Measurements from ENCODE around the gene DRGX. TPM values are rescaled to one million over a fixed set of nuclear protein-coding genes. Genes with fewer than 3 reads are reported as not detected.

Gene DRGX
- polyA plus RNA-seq, 1 donor from 2014 or later: not detected

GRCh38 chr10:49415846-49416245 is 20.0 kb upstream of the DRGX start:
- Histone ChIP-seq H3F3A (ENCODE audit: insufficient read depth, low read length, poor library complexity, severe bottlenecking) (no peaks in the 10 kb centered on the region), H3K27me3 (ENCODE audit: insufficient read depth, low read depth, low read length) (no peaks in the 10 kb centered on the region), H3K9me2 (ENCODE audit: insufficient read depth, low read length) (no peaks in the 10 kb centered on the region), H3K4me3 (ENCODE audit: low read length) (no peak overlapping the region), H3K79me2 (replicated peaks; ENCODE audit: insufficient read depth, low read length) (no peaks in the 10 kb centered on the region), H3K9ac (ENCODE audit: low read length) (no peak overlapping the region), H2AFZ (ENCODE audit: low read depth, low read length) (no peak overlapping the region), H3K4me2 (ENCODE audit: low read length) (no peak overlapping the region), H3K27ac (ENCODE audit: low read length) (no peak overlapping the region), H3K9me3 (ENCODE audit: low read length) (no peaks in the 10 kb centered on the region), H4K20me1 (ENCODE audit: insufficient read depth) (no peaks in the 10 kb centered on the region), H3K36me3 (ENCODE audit: insufficient read depth, low read length) (no peaks in the 10 kb centered on the region)
- no peak for TF ChIP-seq EZH2 (IDR thresholded peaks at IDR 0.05; ENCODE audit: borderline replicate concordance, insufficient read depth, low read length, poor library complexity, severe bottlenecking)
- TF ChIP-seq CTCF (IDR thresholded peaks at IDR 0.05; ENCODE audit: poor library complexity, severe bottlenecking): no peak
- no peak for TF ChIP-seq RAD21 (conservative IDR thresholded peaks at IDR 0.05)
- TF ChIP-seq EP300 (conservative IDR thresholded peaks at IDR 0.05; ENCODE audit: poor library complexity, severe bottlenecking): no peak
- no peak for TF ChIP-seq MXI1 (conservative IDR thresholded peaks at IDR 0.05; ENCODE audit: poor library complexity, severe bottlenecking)
- TF ChIP-seq REST (IDR thresholded peaks at IDR 0.05; ENCODE audit: borderline replicate concordance): no peak
- no peak for TF ChIP-seq TAF1 (IDR thresholded peaks at IDR 0.05; ENCODE audit: low read depth)
- no peak for TF ChIP-seq POLR2AphosphoS5 (IDR thresholded peaks at IDR 0.05)
- no peak for TF ChIP-seq SMC3 (conservative IDR thresholded peaks at IDR 0.05; ENCODE audit: poor library complexity)

- Histone ChIP-seq H3K9me3 (ENCODE audit: low read length) (no peaks in the 10 kb centered on the region), H3K9me2 (ENCODE audit: insufficient read depth, low read length) (no peaks in the 10 kb centered on the region), H2AFZ (ENCODE audit: low read depth, low read length) (no peak overlapping the region), H3K79me2 (replicated peaks; ENCODE audit: insufficient read depth, low read length) (no peaks in the 10 kb centered on the region), H3K4me2 (ENCODE audit: low read length) (no peak overlapping the region), H3K36me3 (ENCODE audit: insufficient read depth, low read length) (no peaks in the 10 kb centered on the region), H3K9ac (ENCODE audit: low read length) (no peak overlapping the region), H3F3A (ENCODE audit: insufficient read depth, low read length, poor library complexity, severe bottlenecking) (no peaks in the 10 kb centered on the region), H3K4me3 (ENCODE audit: low read length) (no peak overlapping the region), H3K27me3 (ENCODE audit: insufficient read depth, low read depth, low read length) (no peaks in the 10 kb centered on the region), H4K20me1 (ENCODE audit: insufficient read depth) (no peaks in the 10 kb centered on the region), H3K27ac (ENCODE audit: low read length) (no peak overlapping the region)
- TF ChIP-seq EZH2 (IDR thresholded peaks at IDR 0.05; ENCODE audit: borderline replicate concordance, insufficient read depth, low read length, poor library complexity, severe bottlenecking): no peak
- no peak for TF ChIP-seq POLR2AphosphoS5 (IDR thresholded peaks at IDR 0.05)
- no peak for TF ChIP-seq REST (IDR thresholded peaks at IDR 0.05; ENCODE audit: borderline replicate concordance)
- TF ChIP-seq SMC3 (conservative IDR thresholded peaks at IDR 0.05; ENCODE audit: poor library complexity): no peak
- TF ChIP-seq RAD21 (conservative IDR thresholded peaks at IDR 0.05): no peak
- TF ChIP-seq EP300 (conservative IDR thresholded peaks at IDR 0.05; ENCODE audit: poor library complexity, severe bottlenecking): no peak
- no peak for TF ChIP-seq CTCF (IDR thresholded peaks at IDR 0.05; ENCODE audit: poor library complexity, severe bottlenecking)
- no peak for TF ChIP-seq TAF1 (IDR thresholded peaks at IDR 0.05; ENCODE audit: low read depth)
- TF ChIP-seq MXI1 (conservative IDR thresholded peaks at IDR 0.05; ENCODE audit: poor library complexity, severe bottlenecking): no peak
Observed at GRCh38 chr10:49415109-49415508, 19.2 kb upstream of the DRGX start.
